Mesothelial cell of epicardium (in vitro differentiated cells): ENCODE data around the gene PTAFR. TPM values are rescaled to one million over a fixed set of nuclear protein-coding genes. Genes with fewer than 3 reads are reported as not detected.

Experiments
- DNase-seq, 2 experiments: peaks; one replicate each; pipeline ENCODE4 v3.0.0; 2021; ENCODE audit warnings: low spot score in 2 of 2; ENCODE audit not compliant: unreplicated experiment in 2 of 2
- H3K27ac Mint-ChIP-seq: 2 replicates; pipeline ENCODE4 v1.8.0; 2021; ENCODE audit warnings: mixed read lengths
- H3K27me3 Mint-ChIP-seq: 2 replicates; pipeline ENCODE4 v1.8.0; 2021; ENCODE audit warnings: low read depth, mixed read lengths
- H3K36me3 Mint-ChIP-seq: 2 replicates; pipeline ENCODE4 v1.8.0; 2021; ENCODE audit warnings: mixed read lengths
- H3K4me1 Mint-ChIP-seq: 2 replicates; pipeline ENCODE4 v1.8.0; 2021; ENCODE audit warnings: mixed read lengths
- H3K4me3 Mint-ChIP-seq: 2 replicates; pipeline ENCODE4 v1.8.0; 2021; ENCODE audit warnings: mild to moderate bottlenecking, moderate library complexity, mixed read lengths
- H3K9me3 Mint-ChIP-seq: 2 replicates; pipeline ENCODE4 v1.8.0; 2021; ENCODE audit warnings: mixed read lengths
- CTCF ChIP-seq: fragments of 200-600 bp; sonication (generic); IDR thresholded peaks from one replicate; pipeline ENCODE4 v1.5.0; 2021; ENCODE audit warnings: antibody characterized with exemption; ENCODE audit not compliant: unreplicated experiment
- total RNA-seq: library from RNA; stranded (reverse); gene quantifications from 3 replicates; pipeline ENCODE4 v1.2.1, GENCODE V29; 2021

PTAFR gene
- total RNA-seq, 1 donor from 2014 or later = 0.18 TPM

DNA sequence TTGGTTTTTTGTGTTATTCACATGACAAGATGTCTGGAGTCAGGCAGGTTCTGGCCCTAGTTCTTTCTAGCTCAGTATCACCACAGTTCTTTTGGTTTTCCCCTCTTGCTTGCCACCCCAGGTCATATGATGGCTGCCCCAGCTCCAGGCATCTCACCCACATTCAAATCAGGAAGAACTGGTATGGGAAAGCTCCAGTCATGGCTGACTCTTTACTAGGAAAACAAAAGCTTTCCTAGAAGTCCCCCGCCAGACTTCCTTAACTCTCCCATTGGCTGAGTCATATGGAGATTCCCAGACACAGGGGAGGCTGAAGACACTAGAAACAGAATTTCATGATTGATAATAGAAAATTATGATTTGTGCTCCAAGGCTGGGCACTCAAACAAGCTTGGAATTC, 65.9 kb downstream of the PTAFR start:
- H3K27me3 Mint-ChIP-seq = peaks cover 2% of the 10 kb centered on the region
- no peaks in the 10 kb centered on the region for H3K36me3 Mint-ChIP-seq
- H3K4me1 Mint-ChIP-seq = no peaks in the 10 kb centered on the region
- H3K4me3 Mint-ChIP-seq = no peak overlapping the region
- TF ChIP-seq CTCF = no peak
- no peak for DNase-seq
- H3K9me3 Mint-ChIP-seq = peaks cover 5% of the 10 kb centered on the region
- H3K27ac Mint-ChIP-seq = no peak overlapping the region

- Mint-ChIP-seq H3K4me3 (no peak overlapping the region), H3K27ac (no peak overlapping the region), H3K27me3 (peaks cover 2% of the 10 kb centered on the region), H3K9me3 (peaks cover 5% of the 10 kb centered on the region), H3K36me3 (no peaks in the 10 kb centered on the region), H3K4me1 (peaks cover 4% of the 10 kb centered on the region)
- no peak for TF ChIP-seq CTCF
- no peak for DNase-seq
These were observed 66.9 kb downstream of the PTAFR start for GRCh38 chr1:28109639-28110038.

GRCh38 chr1:28108001-28108400, 68.5 kb downstream of the PTAFR start:
- H3K9me3 Mint-ChIP-seq = peaks cover 5% of the 10 kb centered on the region
- no peak overlapping the region for H3K4me3 Mint-ChIP-seq

GRCh38 chr1:28104866-28105467, 71.5 kb downstream of the PTAFR start:
- Mint-ChIP-seq H3K27me3 (no peaks in the 10 kb centered on the region), H3K9me3 (no peaks in the 10 kb centered on the region), H3K36me3 (no peaks in the 10 kb centered on the region), H3K4me1 (peaks cover 7% of the 10 kb centered on the region), H3K27ac (peak overlapping the region; percentile 75), H3K4me3 (peak overlapping the region; percentile 66)
- TF ChIP-seq CTCF = no peak
- DNase-seq = peak in 1 of 2 experiments; percentile 34

More at GRCh38 chr1:28108001-28108400, 68.5 kb downstream of the PTAFR start:
- peaks cover 2% of the 10 kb centered on the region for H3K27me3 Mint-ChIP-seq
- H3K36me3 Mint-ChIP-seq = no peaks in the 10 kb centered on the region
- TF ChIP-seq CTCF = no peak
- H3K27ac Mint-ChIP-seq = no peak overlapping the region
- no peak for DNase-seq
- H3K4me1 Mint-ChIP-seq = peaks cover 7% of the 10 kb centered on the region

GRCh38 chr1:28102189-28102588, 74.3 kb downstream of the PTAFR start:
- no peak for TF ChIP-seq CTCF
- no peak overlapping the region for H3K27ac Mint-ChIP-seq
- no peak overlapping the region for H3K4me3 Mint-ChIP-seq
- no peaks in the 10 kb centered on the region for H3K36me3 Mint-ChIP-seq
- H3K9me3 Mint-ChIP-seq = no peaks in the 10 kb centered on the region
- DNase-seq = no peak
- H3K27me3 Mint-ChIP-seq = no peaks in the 10 kb centered on the region
- peaks cover 7% of the 10 kb centered on the region for H3K4me1 Mint-ChIP-seq
